Osteoblast (primary cell): ENCODE measurements around the gene KLF14. TPM values are rescaled to one million over a fixed set of nuclear protein-coding genes. Genes with fewer than 3 reads are reported as not detected.

Source experiments
- DNase-seq: peaks from one replicate; pipeline ENCODE4 v3.0.0; 2011; ENCODE audit warnings: low spot score, mixed read lengths; ENCODE audit not compliant: insufficient read length; ENCODE audit errors: missing footprints
- H2AFZ ChIP-seq: 2 replicates; pipeline ENCODE4 v1.6.0; 2011; ENCODE audit warnings: mild to moderate bottlenecking, low read length
- H3K27ac ChIP-seq: 2 replicates; pipeline ENCODE4 v1.5.1; 2011; ENCODE audit warnings: mild to moderate bottlenecking, low read depth, low read length, moderate library complexity
- H3K27me3 ChIP-seq: 2 replicates; pipeline ENCODE4 v1.6.0; 2012; ENCODE audit warnings: mild to moderate bottlenecking, control low read depth, inconsistent platforms, low read length, moderate library complexity; ENCODE audit not compliant: insufficient read depth
- H3K36me3 ChIP-seq: 2 replicates; pipeline ENCODE4 v1.5.1; 2011; ENCODE audit warnings: mild to moderate bottlenecking, low read length, control low read depth, moderate library complexity; ENCODE audit not compliant: insufficient read depth
- H3K4me1 ChIP-seq: 2 replicates; pipeline ENCODE4 v1.5.1; 2011; ENCODE audit warnings: mild to moderate bottlenecking, low read length, control low read depth, moderate library complexity; ENCODE audit not compliant: insufficient read depth
- H3K4me2 ChIP-seq: 2 replicates; pipeline ENCODE4 v1.6.0; 2011; ENCODE audit warnings: mild to moderate bottlenecking, low read length; ENCODE audit not compliant: insufficient read depth
- H3K4me3 ChIP-seq: fragments of 200-600 bp; sonication (generic); 3 replicates; pipeline ENCODE4 v1.5.1; 2012; ENCODE audit warnings: mild to moderate bottlenecking, low read length, inconsistent platforms; ENCODE audit not compliant: insufficient read depth
- H3K79me2 ChIP-seq: 2 replicates; pipeline ENCODE4 v1.6.0; 2012; ENCODE audit warnings: mild to moderate bottlenecking, low read length, control low read depth, inconsistent platforms; ENCODE audit not compliant: insufficient read depth
- H3K9me3 ChIP-seq: 2 replicates; pipeline ENCODE4 v1.5.1; 2011; ENCODE audit warnings: low read depth, low read length, control low read depth
- H4K20me1 ChIP-seq: 2 replicates; pipeline ENCODE4 v1.6.0; 2012; ENCODE audit warnings: mild to moderate bottlenecking, low read length, control low read depth; ENCODE audit not compliant: insufficient read depth
- CTCF ChIP-seq: IDR thresholded peaks from 2 replicates; pipeline ENCODE4 v1.5.1; 2011; ENCODE audit warnings: mild to moderate bottlenecking, low read depth, low read length, moderate library complexity; ENCODE audit errors: extremely low read depth
- total RNA-seq: library from RNA; depleted of rRNA; stranded (reverse); fragments of >200 nt; gene quantifications from 2 replicates; pipeline ENCODE4 v1.2.3, GENCODE V29; 2012

KLF14 gene
- total RNA-seq, 1 donor = not detected

GRCh38 chr7:130701650-130702049 lies 32.4 kb downstream of the KLF14 start:
- H3K4me3 ChIP-seq = no peak overlapping the region
- H4K20me1 ChIP-seq = no peaks in the 10 kb centered on the region
- H3K27me3 ChIP-seq = peaks cover 11% of the 10 kb centered on the region
- H3K79me2 ChIP-seq = no peaks in the 10 kb centered on the region
- no peak for DNase-seq
- H3K9me3 ChIP-seq = peaks cover 2% of the 10 kb centered on the region
- H2AFZ ChIP-seq = no peak overlapping the region
- no peak overlapping the region for H3K27ac ChIP-seq
- no peak for TF ChIP-seq CTCF
- no peaks in the 10 kb centered on the region for H3K4me1 ChIP-seq
- no peaks in the 10 kb centered on the region for H3K36me3 ChIP-seq
- H3K4me2 ChIP-seq = no peak overlapping the region

GRCh38 chr7:130700760-130701159 lies 33.2 kb downstream of the KLF14 start:
- Histone ChIP-seq H2AFZ (no peak overlapping the region), H3K9me3 (no peaks in the 10 kb centered on the region), H3K36me3 (no peaks in the 10 kb centered on the region), H4K20me1 (no peaks in the 10 kb centered on the region), H3K79me2 (no peaks in the 10 kb centered on the region), H3K4me2 (no peak overlapping the region), H3K4me1 (no peaks in the 10 kb centered on the region), H3K27me3 (peaks cover 11% of the 10 kb centered on the region), H3K27ac (no peak overlapping the region), H3K4me3 (no peak overlapping the region)
- no peak for TF ChIP-seq CTCF
- DNase-seq = no peak

- no peak for DNase-seq
- no peak for TF ChIP-seq CTCF
- no peaks in the 10 kb centered on the region for H4K20me1 ChIP-seq
Measured at GRCh38 chr7:130699686-130700085, 34.3 kb downstream of the KLF14 start.

GRCh38 chr7:130697820-130698219 lies 36.2 kb downstream of the KLF14 start:
- Histone ChIP-seq H4K20me1 (no peaks in the 10 kb centered on the region), H3K4me3 (no peak overlapping the region), H3K4me2 (no peak overlapping the region), H3K27ac (no peak overlapping the region), H2AFZ (no peak overlapping the region), H3K4me1 (no peaks in the 10 kb centered on the region), H3K36me3 (no peaks in the 10 kb centered on the region), H3K9me3 (no peaks in the 10 kb centered on the region), H3K27me3 (peaks cover 8% of the 10 kb centered on the region), H3K79me2 (no peaks in the 10 kb centered on the region)
- no peak for DNase-seq
- TF ChIP-seq CTCF = no peak

More at GRCh38 chr7:130699686-130700085, 34.3 kb downstream of the KLF14 start:
- H3K4me2 ChIP-seq = no peak overlapping the region
- no peak overlapping the region for H3K27ac ChIP-seq
- H3K27me3 ChIP-seq = peaks cover 11% of the 10 kb centered on the region
- no peaks in the 10 kb centered on the region for H3K36me3 ChIP-seq
- no peak overlapping the region for H3K4me3 ChIP-seq
- H3K9me3 ChIP-seq = no peaks in the 10 kb centered on the region
- H3K4me1 ChIP-seq = no peaks in the 10 kb centered on the region
- no peaks in the 10 kb centered on the region for H3K79me2 ChIP-seq
- no peak overlapping the region for H2AFZ ChIP-seq
